ENCODE measurements around the gene INHBC.
A peak's percentile ranks its signal among the peaks of the same experiment; 100 is the strongest.
"Not testable (repeated sequence)": the region's sequence is repeated elsewhere in the genome, so short reads cannot be mapped to it uniquely, and the experiment has no call there.

INHBC gene, protein sequence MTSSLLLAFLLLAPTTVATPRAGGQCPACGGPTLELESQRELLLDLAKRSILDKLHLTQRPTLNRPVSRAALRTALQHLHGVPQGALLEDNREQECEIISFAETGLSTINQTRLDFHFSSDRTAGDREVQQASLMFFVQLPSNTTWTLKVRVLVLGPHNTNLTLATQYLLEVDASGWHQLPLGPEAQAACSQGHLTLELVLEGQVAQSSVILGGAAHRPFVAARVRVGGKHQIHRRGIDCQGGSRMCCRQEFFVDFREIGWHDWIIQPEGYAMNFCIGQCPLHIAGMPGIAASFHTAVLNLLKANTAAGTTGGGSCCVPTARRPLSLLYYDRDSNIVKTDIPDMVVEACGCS

DNA sequence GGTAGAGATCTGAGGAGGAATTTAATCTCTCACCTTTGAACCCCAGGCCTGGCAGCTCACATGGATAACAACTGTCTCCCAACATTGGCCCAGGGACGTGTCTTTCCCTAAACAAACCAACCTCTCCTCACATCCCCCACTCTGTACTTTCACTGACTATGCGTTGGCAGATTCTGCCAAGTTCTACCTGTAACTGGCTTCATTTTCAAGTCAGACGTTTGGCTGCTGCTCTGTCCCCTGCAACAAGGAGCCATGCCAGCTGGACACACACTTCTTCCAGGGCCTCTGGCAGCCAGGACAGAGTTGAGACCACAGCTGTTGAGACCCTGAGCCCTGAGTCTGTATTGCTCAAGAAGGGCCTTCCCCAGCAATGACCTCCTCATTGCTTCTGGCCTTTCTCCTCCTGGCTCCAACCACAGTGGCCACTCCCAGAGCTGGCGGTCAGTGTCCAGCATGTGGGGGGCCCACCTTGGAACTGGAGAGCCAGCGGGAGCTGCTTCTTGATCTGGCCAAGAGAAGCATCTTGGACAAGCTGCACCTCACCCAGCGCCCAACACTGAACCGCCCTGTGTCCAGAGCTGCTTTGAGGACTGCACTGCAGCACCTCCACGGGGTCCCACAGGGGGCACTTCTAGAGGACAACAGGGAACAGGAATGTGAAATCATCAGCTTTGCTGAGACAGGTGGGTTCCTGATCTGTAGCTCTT, at the start of gene INHBC:
INHBC (plus strand) TSS at position 268 of the 707 bp plus-strand sequence; CDS start at position 371, 103 bp downstream.
- DNase-seq (ENCODE audit: low spot score) = no peak

DNA sequence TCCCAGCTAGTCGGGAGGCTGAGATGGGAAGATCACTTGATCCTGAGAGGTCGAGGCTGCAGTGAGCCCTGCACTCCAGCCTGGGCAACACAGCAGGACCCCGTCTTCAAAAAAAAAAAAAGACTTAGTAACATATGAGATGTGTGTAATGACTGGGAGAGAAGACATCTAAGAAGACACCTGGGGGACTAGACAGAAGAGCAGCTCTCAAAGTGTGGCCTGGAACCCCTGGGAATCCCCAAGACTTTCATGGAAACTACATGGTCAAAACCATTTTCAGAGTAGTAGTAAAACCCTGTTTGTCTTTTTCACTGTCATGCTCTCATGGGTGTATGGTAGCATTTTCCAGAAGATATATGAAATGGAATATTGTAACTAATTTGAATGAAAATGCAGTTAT, 49.0 kb upstream of the INHBC start:
- no peak for DNase-seq (ENCODE audit: low spot score)

DNA sequence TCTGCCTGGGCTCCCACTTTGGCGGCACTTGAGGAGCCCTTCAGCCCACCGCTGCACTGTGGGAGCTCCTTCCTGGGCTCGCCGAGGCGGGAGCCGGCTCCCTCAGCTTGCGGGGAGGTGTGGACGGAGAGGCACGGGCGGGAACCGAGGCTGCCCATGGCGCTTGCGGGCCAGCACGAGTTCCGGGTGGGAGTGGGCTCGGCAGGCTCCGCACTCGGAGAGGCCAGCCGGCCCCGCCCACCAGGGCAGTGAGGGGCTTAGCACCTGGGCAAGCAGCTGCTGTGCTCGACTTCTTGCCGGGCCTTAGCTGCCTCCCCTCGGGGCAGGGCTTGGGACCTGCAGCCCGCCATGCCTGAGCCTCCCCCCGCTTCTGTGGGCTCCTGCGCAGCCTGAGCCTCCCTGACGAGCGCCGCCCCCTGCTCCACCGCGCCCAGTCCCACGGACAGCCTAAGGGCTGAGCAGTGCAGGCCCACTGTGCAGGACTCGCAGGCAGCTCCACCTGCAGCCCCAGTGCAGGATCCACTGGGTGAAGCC, 48.3 kb upstream of the INHBC start:
- no peak for DNase-seq (ENCODE audit: low spot score)

DNA sequence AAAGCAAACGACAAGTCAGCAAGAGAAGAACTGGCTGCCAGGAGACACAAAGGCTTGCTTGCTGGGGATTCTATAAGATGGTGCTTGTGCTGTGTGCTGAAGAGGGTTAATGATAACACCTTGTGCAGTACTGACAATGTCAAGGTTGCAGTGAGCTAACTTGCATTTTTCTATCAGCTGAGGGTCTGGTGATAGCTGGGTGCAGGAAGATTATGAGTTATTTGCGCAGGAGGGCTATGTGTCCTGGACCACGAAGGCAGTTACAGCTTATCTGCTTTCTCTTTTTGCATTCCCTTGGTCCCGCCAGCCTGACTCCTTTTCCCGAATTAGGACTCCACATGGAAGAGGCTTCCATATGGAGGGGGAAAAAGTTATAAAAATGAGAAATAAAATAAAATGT, 46.2 kb upstream of the INHBC start:
- no peak for DNase-seq (ENCODE audit: low spot score)

DNA sequence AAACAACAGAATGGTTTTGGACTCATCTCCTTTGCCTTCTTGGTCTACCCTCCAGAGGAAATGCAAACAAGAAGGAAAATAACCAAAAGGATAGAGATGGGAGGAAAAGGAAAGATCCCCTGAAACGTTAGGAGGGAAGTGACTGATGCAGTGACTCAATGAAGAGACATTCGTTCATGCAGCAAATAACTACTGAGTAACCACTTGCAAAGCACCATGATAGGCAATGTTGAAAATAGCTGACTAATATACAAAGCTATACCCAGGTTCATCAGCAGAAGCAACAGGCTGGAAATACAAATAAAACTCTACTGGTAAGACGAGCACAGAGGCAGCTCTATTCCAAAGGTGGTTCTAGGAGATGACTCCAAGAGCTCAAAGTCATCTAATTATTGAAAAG, 45.6 kb upstream of the INHBC start:
- DNase-seq (ENCODE audit: low spot score) = no peak

DNA sequence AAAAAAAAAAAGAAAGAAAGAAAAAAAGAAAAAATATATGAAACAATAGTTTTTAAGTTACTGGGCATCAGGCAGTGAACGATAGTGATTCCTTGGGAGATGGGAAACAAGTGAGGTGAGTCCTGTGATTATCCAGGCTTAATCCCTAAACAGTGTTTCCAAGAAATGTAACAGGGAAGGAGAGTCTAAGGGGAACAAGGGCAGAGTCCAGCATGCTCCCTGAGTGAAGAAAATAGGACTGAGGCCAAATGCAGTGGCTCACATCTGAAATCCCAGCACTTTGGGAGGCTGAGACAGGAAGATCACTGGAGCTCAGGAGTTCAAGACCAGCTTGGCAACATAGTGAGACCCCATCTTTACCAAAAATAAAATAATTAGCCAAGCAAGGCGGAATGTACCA, 44.4 kb upstream of the INHBC start:
- DNase-seq (ENCODE audit: low spot score) = no peak

DNA sequence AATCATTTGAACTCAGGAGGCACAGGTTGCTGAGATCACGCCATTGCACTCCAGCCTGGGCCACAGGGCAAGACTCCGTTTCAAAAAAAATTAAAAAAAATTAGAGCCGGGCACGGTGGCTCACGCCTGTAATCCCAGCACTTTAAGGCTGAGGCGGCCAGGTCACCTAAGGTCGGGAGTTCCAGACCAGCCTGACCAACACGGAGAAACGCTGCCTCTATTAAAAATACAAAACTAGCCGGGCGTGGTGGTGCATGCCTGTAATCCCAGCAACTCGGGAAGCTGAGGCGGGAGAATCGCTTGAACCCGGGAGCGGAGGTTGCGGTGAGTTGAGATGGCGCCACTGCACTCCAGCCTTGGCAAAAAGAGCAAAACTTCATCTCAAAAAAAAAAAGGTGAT, 39.5 kb upstream of the INHBC start:
- no peak for DNase-seq (ENCODE audit: low spot score)

DNA sequence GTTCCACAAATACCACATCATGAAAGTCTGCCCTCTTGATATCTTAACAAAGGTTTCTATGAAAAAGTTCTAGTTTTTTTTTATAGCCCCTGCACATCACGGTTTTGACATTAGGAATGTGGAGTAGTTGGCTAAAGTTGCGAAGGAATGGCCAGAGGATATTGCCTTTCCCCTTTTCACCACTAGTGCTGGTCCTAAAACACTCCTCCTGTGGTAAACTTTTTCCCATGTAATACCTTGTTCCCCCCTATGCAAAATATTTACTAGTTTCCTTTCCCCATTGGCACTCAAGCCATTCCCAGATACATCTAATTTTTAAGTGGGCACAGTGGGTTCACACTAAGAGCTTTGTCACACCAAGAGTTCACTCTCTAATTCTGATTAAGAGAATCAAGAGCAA, 37.1 kb upstream of the INHBC start:
- no peak for DNase-seq (ENCODE audit: low spot score)

DNA sequence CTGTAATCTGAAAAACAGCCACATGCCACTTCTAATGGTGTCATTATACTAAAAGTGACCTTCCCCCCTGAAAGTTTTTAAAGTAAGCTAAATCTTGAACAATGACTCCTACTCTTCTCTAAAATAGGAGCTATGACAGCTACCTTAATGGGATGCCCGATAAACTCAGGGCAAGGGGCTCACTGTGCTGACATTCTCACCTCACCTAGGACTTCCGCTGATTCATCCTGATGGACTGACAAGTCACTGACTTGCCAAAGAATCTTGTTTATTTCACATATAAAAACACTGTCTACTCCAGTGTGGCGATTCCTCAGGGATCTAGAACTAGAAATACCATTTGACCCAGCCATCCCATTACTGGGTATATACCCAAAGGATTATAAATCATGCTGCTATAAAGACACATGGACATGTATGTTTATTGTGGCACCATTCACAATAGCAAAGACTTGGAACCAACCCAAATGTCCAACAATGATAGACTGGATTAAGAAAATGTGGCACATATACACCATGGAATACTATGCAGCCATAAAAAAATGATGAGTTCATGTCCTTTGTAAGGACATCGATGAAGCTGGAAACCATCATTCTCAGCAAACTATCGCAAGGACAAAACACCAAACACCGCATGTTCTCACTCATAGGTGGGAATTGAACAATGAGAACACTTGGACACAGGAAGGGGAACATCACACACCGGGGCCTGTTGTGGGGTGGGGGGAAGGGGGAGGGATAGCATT, 34.7 kb upstream of the INHBC start:
- not testable (repeated sequence) for DNase-seq (ENCODE audit: low spot score)

DNA sequence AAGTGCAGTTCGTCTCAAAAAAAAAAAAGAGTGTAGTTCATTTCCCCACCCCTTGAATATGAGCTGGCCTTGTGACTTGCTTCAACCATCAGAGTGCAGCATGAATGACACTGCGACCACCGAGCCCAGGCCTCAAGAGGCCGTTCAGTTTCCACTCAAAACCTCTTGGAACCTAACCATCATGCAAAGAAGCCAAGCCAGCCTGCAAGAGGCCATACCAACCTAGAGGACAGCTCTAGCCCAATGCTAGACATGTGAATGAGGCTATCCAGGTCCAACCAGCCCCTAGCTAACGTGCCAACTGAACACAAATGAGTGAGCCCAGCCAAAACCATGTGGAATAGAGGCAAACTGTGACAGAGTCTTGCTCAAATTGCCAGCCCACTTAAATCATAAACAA, 33.4 kb upstream of the INHBC start:
- no peak for DNase-seq (ENCODE audit: low spot score)

DNA sequence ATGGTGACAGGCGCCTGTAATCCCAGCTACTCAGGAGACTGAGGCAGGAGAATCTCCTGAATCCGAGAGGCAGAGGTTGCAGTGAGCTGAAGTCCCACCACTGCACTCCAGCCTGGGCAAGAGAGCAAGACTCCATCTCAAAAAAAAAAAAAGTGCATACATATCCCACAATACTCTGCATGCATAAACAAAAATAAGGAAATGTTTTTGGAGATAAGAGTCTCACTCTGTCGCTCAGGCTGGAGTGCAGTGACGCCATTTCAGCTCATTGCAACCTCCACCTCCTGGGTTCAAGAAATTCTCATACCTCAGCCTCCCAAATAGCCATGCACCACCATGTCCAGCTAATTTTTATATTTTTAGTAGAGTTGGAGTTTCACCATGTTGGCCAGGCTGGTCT, 32.4 kb upstream of the INHBC start:
- not testable (repeated sequence) for DNase-seq (ENCODE audit: low spot score)

DNA sequence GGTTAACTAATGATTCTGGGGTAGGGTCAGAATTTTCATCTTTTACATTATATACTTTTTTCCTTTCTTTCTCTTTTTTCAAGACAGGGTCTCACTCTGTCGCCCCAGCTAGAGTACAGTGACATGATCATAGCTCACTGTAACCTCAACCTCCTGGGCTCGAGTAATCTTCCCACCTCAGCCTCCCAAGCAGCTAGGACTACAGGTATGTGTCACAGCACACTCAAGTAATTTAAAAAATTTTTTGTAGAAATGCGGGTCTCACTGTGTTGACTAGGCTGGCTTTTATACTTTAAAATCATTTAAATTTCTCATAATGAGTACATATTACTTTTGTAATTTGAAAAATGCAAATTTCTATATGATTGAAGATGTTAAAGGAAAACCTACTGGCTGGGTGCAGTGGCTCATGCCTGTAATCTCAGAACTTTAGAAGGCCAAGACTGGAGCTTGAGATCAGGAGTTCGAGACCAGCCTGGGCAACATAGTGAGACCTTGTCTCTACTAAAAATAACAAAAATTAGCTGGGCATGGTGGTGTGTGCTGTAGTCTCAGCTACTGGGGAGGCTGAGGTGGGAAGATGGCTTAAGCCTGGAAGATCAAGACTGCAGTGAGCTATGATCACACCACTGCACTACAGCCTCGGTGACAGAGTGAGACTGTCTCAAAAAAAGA, 29.5 kb upstream of the INHBC start:
- no peak for DNase-seq (ENCODE audit: low spot score)

DNA sequence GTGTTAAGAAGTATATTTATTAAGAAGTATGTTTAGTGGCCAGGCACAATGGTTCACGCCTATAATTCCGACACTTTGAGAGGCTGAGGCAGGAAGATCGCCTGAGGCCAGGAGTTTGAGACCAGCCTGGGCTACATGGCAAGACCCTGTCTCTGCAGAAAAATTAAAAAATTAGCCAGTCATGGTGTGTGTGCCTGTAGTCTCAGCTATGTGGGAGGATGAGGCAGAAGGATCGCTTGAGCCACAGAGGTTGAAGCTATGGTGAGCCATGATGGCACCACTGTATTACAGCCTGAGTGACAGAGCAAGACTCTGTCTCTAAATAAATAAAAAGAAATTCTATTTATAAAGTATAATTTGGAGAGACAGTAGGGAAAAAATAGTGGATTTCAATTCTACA, 24.1 kb upstream of the INHBC start:
- no peak for DNase-seq (ENCODE audit: low spot score)

DNA sequence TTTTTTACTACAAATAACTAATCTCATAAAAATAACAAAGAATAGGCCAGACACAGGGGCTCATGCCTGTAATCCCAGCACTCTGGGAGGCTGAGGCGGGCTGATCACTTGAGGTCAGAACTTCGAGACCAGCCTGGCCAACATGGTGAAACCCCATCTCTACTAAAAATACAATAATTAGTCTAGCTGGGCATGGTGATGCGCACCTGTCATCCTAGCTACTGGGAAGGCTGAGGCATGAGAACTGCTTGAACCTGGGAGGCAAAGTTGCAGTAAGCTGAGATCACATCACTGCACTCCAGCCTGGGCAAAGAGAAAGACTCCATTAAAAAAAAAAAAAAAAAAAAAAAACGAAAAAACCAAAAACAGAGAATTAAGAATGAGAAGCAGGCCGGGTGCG, 20.4 kb upstream of the INHBC start:
- DNase-seq (ENCODE audit: low spot score) = not testable (repeated sequence)

DNA sequence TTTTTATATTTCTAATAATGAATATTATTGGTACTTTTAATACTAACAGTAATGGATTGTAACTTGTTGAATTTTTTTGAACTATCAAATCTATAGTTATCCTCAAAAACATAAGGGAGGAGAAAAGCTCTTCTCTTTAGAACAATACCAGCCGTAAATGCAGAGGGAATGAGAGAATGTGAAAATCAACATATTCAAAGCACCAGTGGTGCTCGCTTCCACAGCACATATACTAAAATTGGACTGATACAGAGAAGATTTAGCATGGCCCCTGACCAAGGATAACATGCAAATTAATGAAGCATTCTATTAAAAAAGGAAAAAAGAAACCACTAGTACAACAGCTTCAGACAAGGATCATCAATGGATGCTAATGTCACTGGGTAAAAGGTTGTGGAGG, 19.5 kb upstream of the INHBC start:
- no peak for DNase-seq (ENCODE audit: low spot score)

DNA sequence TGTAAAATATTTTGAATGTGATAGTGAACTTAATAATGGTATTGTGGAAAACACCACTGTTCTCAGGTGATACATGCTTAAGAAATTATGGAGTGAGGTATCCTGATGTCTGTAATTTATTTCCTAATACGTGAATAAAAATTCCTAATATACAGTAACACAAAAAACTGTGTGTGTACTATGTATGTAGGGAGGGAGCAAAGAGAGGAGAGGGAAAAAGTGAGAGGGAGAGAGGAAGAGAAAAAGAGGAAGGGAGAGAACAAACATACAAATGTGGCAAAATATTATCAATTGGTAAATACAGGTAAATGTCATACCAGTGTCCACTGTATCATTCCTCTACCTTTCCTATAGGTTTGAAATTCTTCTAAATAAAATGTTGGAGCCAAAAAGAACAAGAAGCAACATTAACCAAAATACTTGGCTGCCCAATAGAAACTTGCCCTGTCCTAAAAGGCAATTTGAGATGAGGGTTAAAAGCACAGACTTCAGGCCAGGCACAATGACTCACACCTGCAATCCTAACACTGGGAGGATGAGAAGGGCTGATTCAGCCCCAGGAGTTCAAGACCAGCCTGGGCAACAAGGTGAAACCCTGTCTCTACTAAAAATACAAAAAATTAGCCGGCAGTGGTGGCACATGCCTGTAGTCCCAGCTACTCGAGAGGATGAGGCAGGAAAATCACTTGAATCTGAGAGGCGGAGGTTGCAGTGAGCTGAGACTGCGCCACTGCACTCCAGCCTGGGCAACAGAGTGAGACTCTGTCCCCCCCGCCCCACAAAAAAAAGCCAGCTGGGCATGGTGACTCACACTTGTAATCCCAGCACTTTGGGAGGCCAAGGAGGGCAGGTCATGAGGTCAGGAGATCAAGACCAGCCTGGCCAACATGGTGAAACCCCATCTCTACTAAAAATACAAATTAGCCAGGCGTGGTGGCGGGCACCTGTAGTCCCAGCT, 18.3 kb upstream of the INHBC start:
- no peak for DNase-seq (ENCODE audit: low spot score)

DNA sequence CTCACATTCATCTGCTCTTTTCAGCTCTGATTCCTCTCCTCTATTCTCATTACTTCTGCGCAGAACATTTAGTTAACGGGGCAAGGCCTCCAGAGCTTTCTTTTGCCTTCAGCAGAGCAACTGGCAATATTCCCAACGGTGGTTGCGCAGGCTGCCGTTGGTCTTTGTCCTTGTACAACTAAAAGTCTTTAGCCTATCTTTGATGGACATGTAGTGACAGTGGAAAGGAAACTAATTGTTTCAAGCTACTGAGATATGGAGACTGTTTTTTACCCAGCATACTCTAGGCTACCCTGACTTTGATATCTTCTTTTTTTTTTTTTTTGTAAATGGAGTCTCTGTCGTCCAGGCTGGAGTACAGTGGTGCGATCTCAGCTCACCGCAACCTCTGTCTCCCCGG, 16.3 kb upstream of the INHBC start:
- peak; percentile 11 for DNase-seq (ENCODE audit: low spot score)

DNA sequence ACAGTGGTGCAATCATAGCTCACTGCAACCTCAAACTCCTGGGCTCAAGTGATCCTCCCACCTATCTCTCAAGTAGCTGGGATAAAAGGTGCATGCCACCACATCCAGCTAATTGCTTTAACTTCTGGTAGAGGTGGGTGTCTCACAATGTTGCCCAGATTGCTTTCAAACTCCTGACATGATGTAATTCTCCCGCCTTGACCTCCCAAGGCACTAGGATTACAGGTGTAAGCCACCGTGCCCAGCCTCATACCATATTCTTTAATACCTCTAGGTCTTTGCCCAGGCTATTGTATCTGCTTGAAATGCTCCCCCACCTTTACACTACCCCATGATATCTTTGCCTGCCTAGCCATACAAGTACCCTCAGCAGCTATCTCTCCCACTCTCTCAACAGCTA, 15.1 kb upstream of the INHBC start:
- no peak for DNase-seq (ENCODE audit: low spot score)

DNA sequence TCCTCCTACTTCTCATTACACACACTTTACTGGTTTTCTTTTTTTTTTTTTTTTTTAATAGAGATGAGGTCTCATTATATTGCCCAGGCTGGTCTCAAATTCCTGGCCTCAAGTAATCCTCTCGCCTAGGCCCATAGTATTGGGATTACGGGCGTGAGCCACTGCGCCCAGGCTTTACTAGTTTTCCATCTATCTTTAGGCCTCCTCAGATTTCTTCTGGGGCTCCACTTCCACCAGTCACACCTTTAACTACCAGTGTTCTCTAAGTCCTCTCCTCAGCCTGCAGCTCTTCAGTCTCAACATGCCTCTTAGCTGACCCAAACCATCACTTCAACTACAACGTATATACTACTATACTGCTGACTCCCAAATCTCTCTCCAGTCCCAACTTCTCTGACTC, 14.1 kb upstream of the INHBC start:
- DNase-seq (ENCODE audit: low spot score) = no peak

DNA sequence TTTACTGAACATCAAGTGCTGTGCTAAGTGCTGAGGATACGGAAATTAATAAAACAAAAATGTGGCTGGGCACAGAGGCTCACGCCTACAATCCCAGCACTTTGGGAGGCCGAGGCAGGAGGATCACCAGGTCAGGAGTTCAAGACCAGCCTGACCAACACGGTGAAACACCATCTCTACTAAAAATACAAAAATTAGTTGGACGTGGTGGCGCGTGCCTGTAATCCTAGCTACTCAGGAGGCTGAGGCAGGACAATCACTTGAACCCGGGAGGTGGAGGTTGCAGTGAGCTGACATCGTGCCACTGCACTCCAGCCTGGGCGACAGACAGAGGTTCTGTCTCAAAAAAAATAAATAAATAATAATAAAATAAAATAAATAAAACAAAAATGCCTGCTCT, 7.6 kb upstream of the INHBC start:
- not testable (repeated sequence) for DNase-seq (ENCODE audit: low spot score)

DNA sequence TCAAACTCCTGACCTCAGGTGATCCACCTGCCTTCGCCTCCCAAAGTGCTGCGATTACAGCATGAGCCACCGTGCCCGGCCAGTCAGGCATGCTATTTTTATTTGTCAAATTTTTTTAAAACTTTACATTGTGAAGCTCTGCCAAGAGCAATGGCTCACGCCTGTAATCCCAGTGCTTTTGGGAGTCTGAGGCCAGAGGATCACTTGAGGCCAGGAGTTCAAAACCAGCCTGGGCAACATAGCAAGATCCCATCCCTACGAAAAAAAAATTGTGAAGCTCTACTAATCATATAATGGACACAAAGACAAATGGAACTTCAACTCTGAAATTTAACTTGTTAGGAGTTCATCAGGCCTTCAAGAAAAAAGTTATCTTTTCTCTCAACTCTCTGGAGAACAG, 5.6 kb upstream of the INHBC start:
- no peak for DNase-seq (ENCODE audit: low spot score)

All from globus pallidus (tissue), 1 donor.